ENCODE measurements around the gene STC2. TPM values are rescaled to one million over a fixed set of nuclear protein-coding genes. Genes with fewer than 3 reads are reported as not detected.
A peak's percentile ranks its signal among the peaks of the same experiment; 100 is the strongest.
"Not testable (repeated sequence)": the region's sequence is repeated elsewhere in the genome, so short reads cannot be mapped to it uniquely, and the experiment has no call there.

STC2 gene, protein sequence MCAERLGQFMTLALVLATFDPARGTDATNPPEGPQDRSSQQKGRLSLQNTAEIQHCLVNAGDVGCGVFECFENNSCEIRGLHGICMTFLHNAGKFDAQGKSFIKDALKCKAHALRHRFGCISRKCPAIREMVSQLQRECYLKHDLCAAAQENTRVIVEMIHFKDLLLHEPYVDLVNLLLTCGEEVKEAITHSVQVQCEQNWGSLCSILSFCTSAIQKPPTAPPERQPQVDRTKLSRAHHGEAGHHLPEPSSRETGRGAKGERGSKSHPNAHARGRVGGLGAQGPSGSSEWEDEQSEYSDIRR
- 2.0 TPM for total RNA-seq

- intact Hi-C loops (cut with DNase I) = no loop called here
- no peak for TF ChIP-seq CTCF (IDR thresholded peaks at IDR 0.05)
- Histone ChIP-seq H3K36me3 (no peaks in the 10 kb centered on the region), H3K9me3 (no peaks in the 10 kb centered on the region), H3K4me1 (peaks cover 7 to 38% of the 10 kb centered on the region in 2 donors), H3K4me3 (peak within 1 kb of the TSS; percentile 45 to 57), H3K27ac (no peak within 1 kb of the TSS), H3K27me3 (peaks cover 4% of the 10 kb centered on the region)
- peak in 1 of 2 donors; percentile 71 for DNase-seq (ENCODE audit: low spot score in 2 of 2)
Measured at GRCh38 chr5:173327948-173328843, at the start of gene STC2. STC2 (minus strand) TSS chr5:173328414; CDS start chr5:173328193, 221 bp downstream.

DNA sequence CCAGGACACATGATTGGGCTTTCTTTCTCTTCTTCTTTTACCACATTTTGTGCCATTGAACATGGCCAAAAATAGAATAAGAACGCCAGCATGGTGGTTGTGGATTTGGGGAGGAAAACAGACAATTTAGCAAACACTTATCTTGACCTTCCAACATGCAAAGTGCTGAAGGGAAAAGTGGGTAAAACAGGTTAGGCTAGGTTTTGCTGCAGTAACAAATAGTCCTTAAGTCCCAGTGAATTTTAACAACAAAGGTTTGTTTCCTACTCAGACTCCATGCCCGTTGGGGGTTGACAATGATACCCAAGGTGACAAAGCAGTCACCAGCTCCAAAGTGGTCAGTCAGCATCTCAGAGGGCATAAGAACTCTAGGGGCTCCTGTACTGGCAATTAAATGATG, 43.2 kb upstream of the STC2 start:
- DNase-seq (ENCODE audit: low spot score in 2 of 2) = no peak
- TF ChIP-seq CTCF (IDR thresholded peaks at IDR 0.05) = no peak

GRCh38 chr5:173363406-173363805, 35.2 kb upstream of the STC2 start:
- H3K27ac ChIP-seq; H3K9me3 ChIP-seq; intact Hi-C loops (cut with DNase I); DNase-seq (ENCODE audit: low spot score in 2 of 2); H3K4me1 ChIP-seq; H3K4me3 ChIP-seq; H3K27me3 ChIP-seq; H3K36me3 ChIP-seq: not testable (repeated sequence)

More for the DNA sequence above, 43.2 kb upstream of the STC2 start:
- peaks cover 0 to 7% of the 10 kb centered on the region in 2 donors for H3K9me3 ChIP-seq
- no peak overlapping the region for H3K4me3 ChIP-seq
- H3K27me3 ChIP-seq = no peaks in the 10 kb centered on the region
- H3K27ac ChIP-seq = no peak overlapping the region
- no peaks in the 10 kb centered on the region for H3K36me3 ChIP-seq
- no peaks in the 10 kb centered on the region for H3K4me1 ChIP-seq
- intact Hi-C loops (cut with DNase I) = no loop called here

DNA sequence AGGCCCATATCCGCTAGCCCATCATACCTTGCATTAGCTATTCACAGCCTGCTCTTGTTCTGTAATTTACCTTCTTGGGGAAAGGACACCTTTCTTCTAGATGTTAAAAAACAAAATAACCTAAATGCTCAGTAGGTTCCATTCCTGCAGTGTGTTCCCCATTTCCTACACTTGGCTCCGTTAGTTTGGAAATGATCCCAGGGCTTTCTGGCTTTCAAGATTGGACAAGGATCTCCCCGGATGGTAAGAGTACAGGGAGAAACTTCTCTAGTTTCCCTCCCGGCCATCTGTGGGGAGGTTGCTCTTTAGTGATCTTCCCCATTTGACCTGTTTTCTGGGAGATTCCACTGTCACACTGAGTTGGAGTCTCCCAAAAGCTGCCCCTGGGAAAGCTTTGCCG, 27.3 kb upstream of the STC2 start:
- no peak for TF ChIP-seq CTCF (IDR thresholded peaks at IDR 0.05)
- H3K4me3 ChIP-seq = no peak overlapping the region
- intact Hi-C loops (cut with DNase I) = no loop called here
- H3K36me3 ChIP-seq = no peaks in the 10 kb centered on the region
- H3K4me1 ChIP-seq = no peaks in the 10 kb centered on the region
- no peak for DNase-seq (ENCODE audit: low spot score in 2 of 2)
- H3K27me3 ChIP-seq = no peaks in the 10 kb centered on the region
- no peak overlapping the region for H3K27ac ChIP-seq
- no peaks in the 10 kb centered on the region for H3K9me3 ChIP-seq

GRCh38 chr5:173354645-173355044, 26.4 kb upstream of the STC2 start:
- H3K27ac ChIP-seq = no peak overlapping the region
- DNase-seq (ENCODE audit: low spot score in 2 of 2) = no peak
- no peaks in the 10 kb centered on the region for H3K36me3 ChIP-seq
- no peak overlapping the region for H3K4me3 ChIP-seq
- no peaks in the 10 kb centered on the region for H3K27me3 ChIP-seq
- no peaks in the 10 kb centered on the region for H3K9me3 ChIP-seq
- intact Hi-C loops (cut with DNase I) = no loop called here
- TF ChIP-seq CTCF (IDR thresholded peaks at IDR 0.05) = no peak
- no peaks in the 10 kb centered on the region for H3K4me1 ChIP-seq
